DMS153 treated with DMSO at 0.1 percent for 48 hours (cell line): ENCODE measurements around the gene ZNF616.
"Not testable (repeated sequence)": the region's sequence is repeated elsewhere in the genome, so short reads cannot be mapped to it uniquely, and the experiment has no call there.

Source experiments
- DNase-seq: peaks from one replicate; lab custom pipeline; 2025; ENCODE audit not compliant: unreplicated experiment; lab: John Stamatoyannopoulos, UW

ZNF616 gene

DNA sequence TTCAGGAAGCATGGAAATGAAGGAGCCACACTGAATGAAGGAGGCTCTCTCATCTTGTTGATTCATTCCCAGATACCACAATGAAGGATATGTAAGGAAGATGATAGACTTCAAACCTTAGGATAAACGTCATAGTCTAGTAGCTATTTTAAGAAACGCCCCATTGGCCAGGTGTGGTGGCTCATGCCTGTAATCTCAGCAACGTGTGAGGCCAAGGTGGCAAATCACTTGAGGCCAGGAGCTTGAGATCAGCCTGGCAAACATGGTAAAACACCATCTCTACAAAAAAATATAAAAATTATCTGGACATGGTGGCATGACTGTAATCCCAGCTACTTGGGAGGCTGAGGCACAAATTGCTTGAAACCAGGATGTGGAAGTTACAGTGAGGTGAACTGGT is 27.1 kb downstream of the ZNF616 start:
- DNase-seq, result no peak

DNA sequence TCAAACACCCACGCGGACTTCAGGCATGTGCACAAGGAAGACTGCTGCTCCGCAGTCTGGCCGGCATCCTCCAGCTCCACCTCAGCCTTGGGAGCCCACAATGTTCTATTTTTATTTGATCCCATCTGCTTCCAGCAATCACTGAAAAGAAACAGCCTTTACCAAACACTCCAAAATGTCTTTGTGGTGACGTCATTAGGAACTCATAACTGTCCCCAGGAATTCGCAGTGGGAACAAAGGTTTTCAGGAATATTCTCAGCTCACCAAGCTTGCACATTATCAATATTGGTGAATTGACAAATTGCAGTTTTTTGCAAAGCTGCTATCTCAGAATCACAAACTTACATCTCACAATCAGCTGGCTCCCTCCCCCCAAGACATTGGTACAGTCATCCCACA is 29.0 kb downstream of the ZNF616 start:
- no peak for DNase-seq

DNA sequence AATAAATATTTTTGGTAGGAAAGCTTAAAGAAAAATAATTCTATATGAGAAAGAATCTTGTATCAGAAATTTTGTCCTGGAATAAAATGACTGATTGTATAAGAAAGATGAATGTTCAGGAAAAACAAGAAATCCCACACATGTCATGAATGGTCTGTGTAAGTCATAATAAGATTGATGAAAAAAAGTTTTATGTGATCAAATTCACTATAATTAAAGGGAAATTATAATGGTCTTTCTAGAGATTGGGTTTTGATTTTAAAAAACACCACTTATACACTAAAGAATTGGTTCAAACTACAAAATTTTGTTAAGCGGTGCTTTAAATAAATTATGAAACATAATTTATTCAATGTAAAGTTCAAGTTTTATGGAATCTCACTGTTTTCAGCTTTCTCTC is 37.0 kb downstream of the ZNF616 start:
- DNase-seq, result no peak

DNA sequence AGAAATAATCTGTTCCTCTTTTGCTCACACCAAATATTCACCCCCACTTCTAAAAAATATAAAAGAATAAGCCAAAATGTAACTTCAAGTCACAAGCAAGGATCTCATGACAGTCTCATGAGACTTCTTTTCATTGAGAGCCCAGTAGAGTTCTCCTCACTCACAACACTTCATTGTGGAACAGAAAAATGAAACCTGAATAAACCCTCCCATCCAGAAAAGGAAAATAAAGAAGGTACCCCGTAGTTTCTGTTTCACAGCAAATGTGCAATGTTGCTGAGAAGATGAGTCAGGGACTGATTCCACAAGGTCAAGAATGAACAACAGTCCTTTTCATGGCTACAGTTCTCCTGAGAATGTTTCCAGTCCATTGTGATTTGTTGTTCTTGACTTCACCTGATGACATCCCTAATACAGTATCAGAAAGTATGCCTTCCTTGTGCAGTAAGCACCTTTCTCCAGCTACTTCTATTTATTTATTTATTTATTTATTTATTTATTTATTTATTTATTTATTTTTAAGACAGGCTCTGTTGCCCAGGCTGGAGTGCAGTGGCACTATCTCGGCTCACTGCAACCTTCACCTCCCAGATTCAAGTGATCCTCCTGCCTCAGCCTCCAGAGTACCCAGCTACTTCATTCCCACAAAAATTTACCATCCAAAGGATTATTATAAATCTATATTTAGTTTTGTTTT is 37.7 kb downstream of the ZNF616 start:
- no peak for DNase-seq

DNA sequence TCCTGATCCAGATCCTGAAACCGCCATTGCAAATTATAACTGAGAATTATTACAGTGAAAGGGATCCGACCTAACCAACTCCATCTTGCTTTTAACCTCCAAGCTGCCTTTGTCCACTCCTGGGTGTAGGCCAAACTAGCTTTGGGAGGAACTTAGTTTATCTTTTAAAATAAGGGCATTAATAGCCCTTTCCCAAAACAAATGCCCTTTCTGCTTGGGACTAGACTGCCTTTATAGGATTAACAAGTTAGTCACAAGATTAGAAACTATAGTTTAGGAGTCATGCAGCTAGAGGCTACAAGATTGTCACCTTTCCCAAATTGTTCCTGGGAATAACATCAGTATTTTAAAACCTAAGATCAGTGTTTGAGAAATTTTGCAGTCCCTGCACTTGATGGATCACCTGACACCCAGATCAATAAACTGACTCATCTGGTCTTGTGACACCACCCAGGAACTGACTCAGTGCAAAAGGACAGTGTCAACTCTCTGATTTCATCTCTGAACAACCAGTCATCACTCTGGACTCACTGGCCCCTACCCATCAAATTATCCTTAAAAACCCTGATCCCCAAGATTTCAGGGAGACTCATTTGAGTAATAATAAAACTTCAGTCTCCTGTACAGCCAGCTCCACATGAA is 40.1 kb downstream of the ZNF616 start:
- DNase-seq, result no peak

DNA sequence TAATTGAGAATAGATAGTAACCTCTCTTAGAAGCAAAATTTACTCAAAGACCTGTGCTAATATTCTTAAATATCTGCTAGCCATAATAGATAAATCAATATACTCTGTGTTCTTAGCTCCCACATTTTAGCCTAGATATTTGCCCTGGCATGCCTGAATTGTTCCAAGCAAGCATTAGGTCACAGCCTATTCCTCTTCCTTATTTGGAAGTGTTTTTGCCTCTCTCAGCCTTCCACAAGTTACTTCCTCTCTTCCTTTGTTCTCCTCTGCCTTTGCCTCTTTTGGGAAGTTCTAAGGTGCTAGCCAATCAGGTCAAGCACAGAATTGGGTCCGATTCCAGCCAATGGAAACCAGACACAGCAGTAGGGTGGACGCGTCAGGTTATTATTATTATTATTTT is 43.3 kb downstream of the ZNF616 start:
- not testable (repeated sequence) for DNase-seq

DNA sequence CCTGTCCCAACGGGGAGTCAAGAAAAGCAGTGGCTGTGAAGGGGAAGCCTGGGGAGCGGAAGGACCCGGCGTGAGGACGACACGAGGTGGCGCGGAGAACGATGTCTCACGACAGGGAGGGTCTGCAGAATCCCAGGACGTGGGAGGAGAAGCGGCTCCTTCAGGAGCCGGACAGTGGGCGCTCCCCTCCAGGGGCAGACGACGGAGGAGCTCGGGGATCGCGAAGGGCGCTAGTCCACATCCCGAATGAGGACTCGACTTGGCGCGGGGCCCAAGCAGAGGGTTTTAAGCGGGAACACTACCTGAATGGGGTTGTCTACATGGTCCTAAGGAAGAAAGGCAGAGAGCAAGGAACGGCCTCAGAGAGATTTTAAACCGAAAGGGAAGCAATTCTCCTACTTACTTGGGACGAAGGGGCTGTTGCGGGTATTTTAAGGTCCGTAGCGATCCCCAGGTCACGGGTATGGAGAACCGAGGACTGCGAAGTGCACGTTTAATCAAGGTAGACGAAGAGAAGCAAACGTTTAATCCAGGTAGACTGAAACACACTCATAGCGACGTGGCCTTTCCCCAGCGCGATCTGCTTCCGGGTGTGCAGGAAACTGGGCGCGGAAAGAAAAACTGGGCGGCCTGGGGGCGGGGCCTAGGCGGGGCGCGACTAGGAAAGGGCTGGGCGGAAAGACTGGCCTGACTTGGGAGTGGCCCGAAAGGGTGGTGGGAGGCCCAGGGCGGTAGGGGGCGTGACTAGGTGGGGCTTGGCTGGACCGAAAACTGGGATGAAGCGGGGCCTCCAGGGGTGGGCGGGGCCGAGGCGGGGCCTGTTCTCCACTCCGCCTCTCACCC is 44.3 kb downstream of the ZNF616 start, which contains the start of gene ZNF841:
Gene ZNF841, minus strand, starts transcription at position 594 of the 843 bp plus-strand sequence. CDS start 10,964 bp downstream, outside the sequence.
- peak; percentile 73 for DNase-seq

DNA sequence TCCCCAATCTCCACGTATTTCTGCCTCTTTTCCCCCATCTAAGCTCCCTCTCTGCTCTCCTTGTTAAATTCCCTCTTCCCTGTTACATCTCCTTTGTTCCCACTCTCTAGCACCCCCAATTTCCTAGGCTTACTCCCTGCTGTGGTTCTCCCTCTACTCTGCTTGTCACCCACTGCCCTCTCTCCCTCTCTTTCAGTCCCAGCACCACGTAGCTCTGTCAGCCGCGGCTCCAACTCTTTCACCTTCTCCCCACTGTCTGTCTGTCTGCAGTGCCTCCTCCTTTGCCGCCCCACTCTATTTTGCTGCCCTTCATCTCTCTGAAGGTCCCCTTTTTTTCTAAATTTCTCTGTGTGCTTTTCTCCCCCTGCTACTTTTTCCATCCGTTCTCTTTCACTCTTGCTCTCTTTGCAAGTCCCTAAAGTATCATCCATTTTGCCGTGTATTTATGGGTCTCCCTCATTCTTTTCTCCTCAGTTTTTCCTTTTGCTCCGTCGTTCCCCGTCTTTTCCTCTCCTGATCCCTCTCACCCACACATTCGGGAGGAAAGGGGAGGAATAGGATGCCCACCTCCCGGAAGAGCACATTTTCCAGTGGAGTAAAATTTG is 45.1 kb downstream of the ZNF616 start:
- no peak for DNase-seq

DNA sequence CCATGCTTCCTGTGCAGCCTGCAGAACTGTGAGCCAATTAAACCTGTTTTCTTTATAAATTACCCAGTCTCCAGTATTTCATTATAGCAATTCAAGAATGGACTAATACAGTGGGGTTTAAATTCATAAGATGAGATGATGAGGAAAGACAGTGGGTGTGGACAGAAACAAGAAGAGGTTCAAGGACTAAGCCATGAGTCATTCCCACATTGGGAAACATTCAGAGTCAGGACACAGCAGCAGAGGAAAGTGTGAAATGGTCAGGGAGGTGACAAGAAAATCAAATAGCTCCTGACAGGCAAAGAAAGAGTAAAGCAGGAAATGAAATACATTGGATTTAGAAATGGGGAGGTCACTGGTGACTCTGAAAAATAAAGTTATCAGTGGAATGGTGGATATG is 53.3 kb downstream of the ZNF616 start:
- DNase-seq, result no peak

DNA sequence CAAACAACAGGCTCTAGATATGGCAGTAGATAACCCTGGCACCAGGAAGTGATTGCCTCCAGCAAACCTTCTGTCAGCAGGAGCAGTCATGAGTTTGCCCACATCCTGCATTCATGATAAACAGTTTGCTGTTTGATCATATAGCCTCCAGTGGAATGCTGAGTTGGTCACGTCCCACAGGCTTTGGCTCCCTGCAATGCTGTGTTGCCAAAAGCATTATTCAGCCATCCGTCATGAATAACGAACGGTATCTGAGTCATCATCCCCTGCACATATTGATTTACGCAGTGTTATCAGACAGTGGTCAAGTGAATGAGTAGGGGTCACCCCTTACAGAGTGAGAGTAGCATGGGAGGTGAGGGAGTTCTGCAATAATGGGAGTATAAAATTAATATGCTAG is 69.2 kb downstream of the ZNF616 start:
- DNase-seq, result no peak

DNA sequence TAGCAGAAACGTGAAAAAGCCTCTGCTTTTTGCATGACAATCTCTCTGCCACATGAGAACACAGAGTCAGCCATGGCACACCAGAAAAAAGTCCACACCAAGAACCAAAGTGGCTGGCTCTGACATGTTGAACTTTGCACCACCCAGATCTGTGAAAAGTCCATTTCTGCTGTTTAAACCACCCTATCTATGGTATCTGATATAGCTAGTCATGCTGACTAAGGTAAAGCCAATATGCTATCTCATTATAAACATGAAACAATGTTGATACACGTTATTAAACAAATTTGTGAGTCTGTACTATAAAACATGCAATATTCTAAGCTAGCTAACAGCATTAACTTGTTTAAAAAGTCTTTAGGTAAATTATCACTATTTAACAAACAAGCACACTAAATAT is 70.1 kb downstream of the ZNF616 start:
- no peak for DNase-seq

DNA sequence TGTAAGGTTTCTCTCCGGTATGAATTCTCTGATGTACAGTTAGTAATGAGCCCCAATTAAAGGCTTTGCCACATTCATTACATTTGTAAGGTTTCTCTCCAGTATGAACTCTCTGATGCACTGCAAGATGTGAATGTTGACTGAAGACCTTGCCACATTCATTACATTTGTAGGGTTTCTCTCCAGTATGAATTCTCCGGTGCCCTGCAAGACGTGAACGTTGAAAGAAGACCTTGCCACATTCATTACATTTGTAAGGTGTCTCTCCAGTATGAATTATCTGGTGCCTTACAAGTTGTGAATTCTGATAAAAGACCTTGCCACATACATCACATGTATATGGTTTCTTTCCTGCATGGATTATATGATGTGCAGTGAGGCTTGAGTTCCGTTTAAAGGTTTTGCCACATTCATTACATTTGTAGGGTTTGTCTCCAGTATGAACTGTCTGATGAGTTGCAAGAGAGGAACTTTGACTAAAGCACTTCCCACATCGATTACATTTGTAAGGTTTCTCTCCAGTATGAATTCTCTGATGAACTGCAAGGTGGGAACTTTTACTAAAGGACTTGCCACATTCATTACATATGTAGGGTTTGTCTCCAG is 73.4 kb downstream of the ZNF616 start:
- no peak for DNase-seq

DNA sequence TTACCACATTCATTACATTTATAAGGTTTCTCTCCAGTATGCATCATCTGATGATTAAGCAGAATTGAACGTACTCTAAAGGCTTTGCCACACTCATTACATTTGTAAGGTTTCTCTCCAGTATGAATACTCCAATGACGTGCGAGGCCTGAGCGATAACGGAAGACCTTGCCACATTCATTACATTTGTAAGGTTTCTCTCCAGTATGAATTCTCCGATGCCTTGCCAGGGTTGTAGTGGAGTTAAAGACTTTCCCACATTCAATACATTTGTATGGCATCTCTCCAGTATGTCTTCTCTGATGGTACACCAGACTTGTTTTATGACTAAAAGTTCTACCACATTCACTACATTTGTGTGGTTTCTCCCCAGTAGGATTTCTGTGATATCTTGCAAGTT is 74.3 kb downstream of the ZNF616 start:
- no peak for DNase-seq
